WTC11 (cell line): ENCODE results near the gene ERGIC3.
"Not testable (repeated sequence)": the region's sequence is repeated elsewhere in the genome, so short reads cannot be mapped to it uniquely, and the experiment has no call there.

Source experiments
- CREB1 ChIP-seq: sonication (generic); formaldehyde crosslinking; IDR thresholded peaks from 2 replicates; pipeline ENCODE4 v1.8.0; 2023; ENCODE audit warnings: mild to moderate bottlenecking, missing genetic modification reagents
- NFE2L1 ChIP-seq: sonication (generic); formaldehyde crosslinking; IDR thresholded peaks from 2 replicates; pipeline ENCODE4 v1.8.1; 2023; ENCODE audit warnings: missing genetic modification reagents
- NR1H2 ChIP-seq: sonication (generic); formaldehyde crosslinking; IDR thresholded peaks from 2 replicates; pipeline ENCODE4 v1.9.0; 2021; ENCODE audit warnings: mild to moderate bottlenecking, moderate library complexity, missing genetic modification reagents
- NR3C1 ChIP-seq: sonication (generic); formaldehyde crosslinking; conservative IDR thresholded peaks from 2 replicates; pipeline ENCODE4 v1.8.1; 2023; ENCODE audit warnings: low read depth, mild to moderate bottlenecking, missing genetic modification reagents
- TF ChIP-seq, protein P1 (sequence below): sonication (generic); formaldehyde crosslinking; IDR thresholded peaks from 2 replicates; pipeline ENCODE4 v1.8.1; 2022; ENCODE audit warnings: mild to moderate bottlenecking, missing genetic modification reagents, moderate library complexity, borderline replicate concordance
- TF ChIP-seq, protein P2 (sequence below): fragments of 200-600 bp; IDR thresholded peaks from 2 replicates; pipeline ENCODE4 v1.8.0; 2022; ENCODE audit warnings: antibody characterized with exemption
- TF ChIP-seq, protein P3 (sequence below): sonication (generic); formaldehyde crosslinking; IDR thresholded peaks from 2 replicates; pipeline ENCODE4 v1.8.1; 2023; ENCODE audit warnings: mild to moderate bottlenecking, moderate library complexity, missing genetic modification reagents
- TF ChIP-seq, protein P4 (sequence below): fragments of 250-450 bp; sonication (Bioruptor Pico); IDR thresholded peaks from 2 replicates; pipeline ENCODE4 v2.1.2; 2022; ENCODE audit warnings: mild to moderate bottlenecking, moderate library complexity
- TF ChIP-seq, protein P5 (sequence below): sonication (generic); formaldehyde crosslinking; IDR thresholded peaks from 2 replicates; pipeline ENCODE4 v1.8.0; 2022; ENCODE audit warnings: mild to moderate bottlenecking, missing genetic modification reagents
- TF ChIP-seq, protein P6 (sequence below): sonication (generic); formaldehyde crosslinking; IDR thresholded peaks from 2 replicates; pipeline ENCODE4 v1.8.1; 2023; ENCODE audit warnings: mild to moderate bottlenecking, missing genetic modification reagents, moderate library complexity
- TF ChIP-seq, protein P7 (sequence below): sonication (generic); formaldehyde crosslinking; IDR thresholded peaks from 2 replicates; pipeline ENCODE4 v1.8.0; 2023; ENCODE audit warnings: mild to moderate bottlenecking, missing genetic modification reagents
- TF ChIP-seq, protein P8 (sequence below): sonication (generic); formaldehyde crosslinking; IDR thresholded peaks from 2 replicates; pipeline ENCODE4 v1.8.0; 2022; ENCODE audit warnings: mild to moderate bottlenecking, missing genetic modification reagents
- TF ChIP-seq, protein P9 (sequence below): sonication (generic); formaldehyde crosslinking; IDR thresholded peaks from 2 replicates; pipeline ENCODE4 v1.8.1; 2022; ENCODE audit warnings: mild to moderate bottlenecking, moderate library complexity, missing genetic modification reagents

DNA sequence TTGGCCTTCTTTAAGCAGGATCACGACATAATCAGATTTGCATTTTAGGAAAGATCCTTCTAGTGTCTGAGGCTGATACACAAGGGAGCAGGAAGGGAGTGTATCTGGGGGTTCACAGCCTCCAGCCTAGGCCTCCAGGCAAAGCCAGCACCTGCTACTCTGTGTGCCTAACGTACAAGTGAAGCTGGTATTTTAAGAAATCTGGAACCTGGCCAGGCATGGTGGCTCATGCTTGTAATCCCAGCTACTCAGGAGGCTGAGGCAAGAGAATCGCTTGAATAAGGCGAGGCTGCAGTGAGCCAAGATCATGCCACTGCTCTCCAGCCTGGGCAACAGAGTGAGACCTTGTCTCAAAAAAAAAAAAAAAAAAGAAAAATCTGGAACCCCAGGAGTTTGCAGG lies 13.6 kb downstream of the ERGIC3 start:
- TF ChIP-seq, protein P1, sequence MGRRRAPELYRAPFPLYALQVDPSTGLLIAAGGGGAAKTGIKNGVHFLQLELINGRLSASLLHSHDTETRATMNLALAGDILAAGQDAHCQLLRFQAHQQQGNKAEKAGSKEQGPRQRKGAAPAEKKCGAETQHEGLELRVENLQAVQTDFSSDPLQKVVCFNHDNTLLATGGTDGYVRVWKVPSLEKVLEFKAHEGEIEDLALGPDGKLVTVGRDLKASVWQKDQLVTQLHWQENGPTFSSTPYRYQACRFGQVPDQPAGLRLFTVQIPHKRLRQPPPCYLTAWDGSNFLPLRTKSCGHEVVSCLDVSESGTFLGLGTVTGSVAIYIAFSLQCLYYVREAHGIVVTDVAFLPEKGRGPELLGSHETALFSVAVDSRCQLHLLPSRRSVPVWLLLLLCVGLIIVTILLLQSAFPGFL (CRISPR knock-in tag), result not testable (repeated sequence)
- TF ChIP-seq, protein P2, sequence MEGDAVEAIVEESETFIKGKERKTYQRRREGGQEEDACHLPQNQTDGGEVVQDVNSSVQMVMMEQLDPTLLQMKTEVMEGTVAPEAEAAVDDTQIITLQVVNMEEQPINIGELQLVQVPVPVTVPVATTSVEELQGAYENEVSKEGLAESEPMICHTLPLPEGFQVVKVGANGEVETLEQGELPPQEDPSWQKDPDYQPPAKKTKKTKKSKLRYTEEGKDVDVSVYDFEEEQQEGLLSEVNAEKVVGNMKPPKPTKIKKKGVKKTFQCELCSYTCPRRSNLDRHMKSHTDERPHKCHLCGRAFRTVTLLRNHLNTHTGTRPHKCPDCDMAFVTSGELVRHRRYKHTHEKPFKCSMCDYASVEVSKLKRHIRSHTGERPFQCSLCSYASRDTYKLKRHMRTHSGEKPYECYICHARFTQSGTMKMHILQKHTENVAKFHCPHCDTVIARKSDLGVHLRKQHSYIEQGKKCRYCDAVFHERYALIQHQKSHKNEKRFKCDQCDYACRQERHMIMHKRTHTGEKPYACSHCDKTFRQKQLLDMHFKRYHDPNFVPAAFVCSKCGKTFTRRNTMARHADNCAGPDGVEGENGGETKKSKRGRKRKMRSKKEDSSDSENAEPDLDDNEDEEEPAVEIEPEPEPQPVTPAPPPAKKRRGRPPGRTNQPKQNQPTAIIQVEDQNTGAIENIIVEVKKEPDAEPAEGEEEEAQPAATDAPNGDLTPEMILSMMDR, result not testable (repeated sequence)
- TF ChIP-seq, protein P3, sequence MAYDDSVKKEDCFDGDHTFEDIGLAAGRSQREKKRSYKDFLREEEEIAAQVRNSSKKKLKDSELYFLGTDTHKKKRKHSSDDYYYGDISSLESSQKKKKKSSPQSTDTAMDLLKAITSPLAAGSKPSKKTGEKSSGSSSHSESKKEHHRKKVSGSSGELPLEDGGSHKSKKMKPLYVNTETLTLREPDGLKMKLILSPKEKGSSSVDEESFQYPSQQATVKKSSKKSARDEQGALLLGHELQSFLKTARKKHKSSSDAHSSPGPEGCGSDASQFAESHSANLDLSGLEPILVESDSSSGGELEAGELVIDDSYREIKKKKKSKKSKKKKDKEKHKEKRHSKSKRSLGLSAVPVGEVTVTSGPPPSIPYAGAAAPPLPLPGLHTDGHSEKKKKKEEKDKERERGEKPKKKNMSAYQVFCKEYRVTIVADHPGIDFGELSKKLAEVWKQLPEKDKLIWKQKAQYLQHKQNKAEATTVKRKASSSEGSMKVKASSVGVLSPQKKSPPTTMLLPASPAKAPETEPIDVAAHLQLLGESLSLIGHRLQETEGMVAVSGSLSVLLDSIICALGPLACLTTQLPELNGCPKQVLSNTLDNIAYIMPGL (CRISPR knock-in tag), result not testable (repeated sequence)
- TF ChIP-seq, protein P4, sequence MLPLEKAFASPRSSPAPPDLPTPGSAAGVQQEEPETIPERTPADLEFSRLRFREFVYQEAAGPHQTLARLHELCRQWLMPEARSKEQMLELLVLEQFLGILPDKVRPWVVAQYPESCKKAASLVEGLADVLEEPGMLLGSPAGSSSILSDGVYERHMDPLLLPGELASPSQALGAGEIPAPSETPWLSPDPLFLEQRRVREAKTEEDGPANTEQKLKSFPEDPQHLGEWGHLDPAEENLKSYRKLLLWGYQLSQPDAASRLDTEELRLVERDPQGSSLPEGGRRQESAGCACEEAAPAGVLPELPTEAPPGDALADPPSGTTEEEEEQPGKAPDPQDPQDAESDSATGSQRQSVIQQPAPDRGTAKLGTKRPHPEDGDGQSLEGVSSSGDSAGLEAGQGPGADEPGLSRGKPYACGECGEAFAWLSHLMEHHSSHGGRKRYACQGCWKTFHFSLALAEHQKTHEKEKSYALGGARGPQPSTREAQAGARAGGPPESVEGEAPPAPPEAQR (CRISPR knock-in tag), result not testable (repeated sequence)
- TF ChIP-seq NFE2L1 (CRISPR knock-in tag); CREB1; NR1H2; NR3C1 (CRISPR knock-in tag): not testable (repeated sequence)
- TF ChIP-seq, protein P5, sequence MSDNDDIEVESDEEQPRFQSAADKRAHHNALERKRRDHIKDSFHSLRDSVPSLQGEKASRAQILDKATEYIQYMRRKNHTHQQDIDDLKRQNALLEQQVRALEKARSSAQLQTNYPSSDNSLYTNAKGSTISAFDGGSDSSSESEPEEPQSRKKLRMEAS, result not testable (repeated sequence)
- TF ChIP-seq, protein P6, sequence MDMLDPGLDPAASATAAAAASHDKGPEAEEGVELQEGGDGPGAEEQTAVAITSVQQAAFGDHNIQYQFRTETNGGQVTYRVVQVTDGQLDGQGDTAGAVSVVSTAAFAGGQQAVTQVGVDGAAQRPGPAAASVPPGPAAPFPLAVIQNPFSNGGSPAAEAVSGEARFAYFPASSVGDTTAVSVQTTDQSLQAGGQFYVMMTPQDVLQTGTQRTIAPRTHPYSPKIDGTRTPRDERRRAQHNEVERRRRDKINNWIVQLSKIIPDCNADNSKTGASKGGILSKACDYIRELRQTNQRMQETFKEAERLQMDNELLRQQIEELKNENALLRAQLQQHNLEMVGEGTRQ, result not testable (repeated sequence)
- TF ChIP-seq, protein P7, sequence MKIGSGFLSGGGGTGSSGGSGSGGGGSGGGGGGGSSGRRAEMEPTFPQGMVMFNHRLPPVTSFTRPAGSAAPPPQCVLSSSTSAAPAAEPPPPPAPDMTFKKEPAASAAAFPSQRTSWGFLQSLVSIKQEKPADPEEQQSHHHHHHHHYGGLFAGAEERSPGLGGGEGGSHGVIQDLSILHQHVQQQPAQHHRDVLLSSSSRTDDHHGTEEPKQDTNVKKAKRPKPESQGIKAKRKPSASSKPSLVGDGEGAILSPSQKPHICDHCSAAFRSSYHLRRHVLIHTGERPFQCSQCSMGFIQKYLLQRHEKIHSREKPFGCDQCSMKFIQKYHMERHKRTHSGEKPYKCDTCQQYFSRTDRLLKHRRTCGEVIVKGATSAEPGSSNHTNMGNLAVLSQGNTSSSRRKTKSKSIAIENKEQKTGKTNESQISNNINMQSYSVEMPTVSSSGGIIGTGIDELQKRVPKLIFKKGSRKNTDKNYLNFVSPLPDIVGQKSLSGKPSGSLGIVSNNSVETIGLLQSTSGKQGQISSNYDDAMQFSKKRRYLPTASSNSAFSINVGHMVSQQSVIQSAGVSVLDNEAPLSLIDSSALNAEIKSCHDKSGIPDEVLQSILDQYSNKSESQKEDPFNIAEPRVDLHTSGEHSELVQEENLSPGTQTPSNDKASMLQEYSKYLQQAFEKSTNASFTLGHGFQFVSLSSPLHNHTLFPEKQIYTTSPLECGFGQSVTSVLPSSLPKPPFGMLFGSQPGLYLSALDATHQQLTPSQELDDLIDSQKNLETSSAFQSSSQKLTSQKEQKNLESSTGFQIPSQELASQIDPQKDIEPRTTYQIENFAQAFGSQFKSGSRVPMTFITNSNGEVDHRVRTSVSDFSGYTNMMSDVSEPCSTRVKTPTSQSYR (CRISPR knock-in tag), result not testable (repeated sequence)
- TF ChIP-seq, protein P8, sequence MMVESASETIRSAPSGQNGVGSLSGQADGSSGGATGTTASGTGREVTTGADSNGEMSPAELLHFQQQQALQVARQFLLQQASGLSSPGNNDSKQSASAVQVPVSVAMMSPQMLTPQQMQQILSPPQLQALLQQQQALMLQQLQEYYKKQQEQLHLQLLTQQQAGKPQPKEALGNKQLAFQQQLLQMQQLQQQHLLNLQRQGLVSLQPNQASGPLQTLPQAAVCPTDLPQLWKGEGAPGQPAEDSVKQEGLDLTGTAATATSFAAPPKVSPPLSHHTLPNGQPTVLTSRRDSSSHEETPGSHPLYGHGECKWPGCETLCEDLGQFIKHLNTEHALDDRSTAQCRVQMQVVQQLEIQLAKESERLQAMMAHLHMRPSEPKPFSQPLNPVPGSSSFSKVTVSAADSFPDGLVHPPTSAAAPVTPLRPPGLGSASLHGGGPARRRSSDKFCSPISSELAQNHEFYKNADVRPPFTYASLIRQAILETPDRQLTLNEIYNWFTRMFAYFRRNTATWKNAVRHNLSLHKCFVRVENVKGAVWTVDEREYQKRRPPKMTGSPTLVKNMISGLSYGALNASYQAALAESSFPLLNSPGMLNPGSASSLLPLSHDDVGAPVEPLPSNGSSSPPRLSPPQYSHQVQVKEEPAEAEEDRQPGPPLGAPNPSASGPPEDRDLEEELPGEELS (CRISPR knock-in tag), result not testable (repeated sequence)
- TF ChIP-seq, protein P9, sequence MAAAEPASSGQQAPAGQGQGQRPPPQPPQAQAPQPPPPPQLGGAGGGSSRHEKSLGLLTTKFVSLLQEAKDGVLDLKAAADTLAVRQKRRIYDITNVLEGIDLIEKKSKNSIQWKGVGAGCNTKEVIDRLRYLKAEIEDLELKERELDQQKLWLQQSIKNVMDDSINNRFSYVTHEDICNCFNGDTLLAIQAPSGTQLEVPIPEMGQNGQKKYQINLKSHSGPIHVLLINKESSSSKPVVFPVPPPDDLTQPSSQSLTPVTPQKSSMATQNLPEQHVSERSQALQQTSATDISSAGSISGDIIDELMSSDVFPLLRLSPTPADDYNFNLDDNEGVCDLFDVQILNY (CRISPR knock-in tag), result not testable (repeated sequence)
